GM15510 (cell line): ENCODE data around the gene RNASE8.

Experiments used
- POLR2A ChIP-seq: IDR thresholded peaks from 3 replicates; pipeline ENCODE4 v1.6.1; 2011; ENCODE audit warnings: borderline replicate concordance; ENCODE audit not compliant: insufficient read length; ENCODE audit errors: extremely low read depth

Gene RNASE8

GRCh38 chr14:21055432-21056117 is 2.0 kb upstream of the RNASE8 start:
- TF ChIP-seq POLR2A, result no peak

- TF ChIP-seq POLR2A, result no peak
Measured at GRCh38 chr14:21056520-21057163, 980 bp upstream of the RNASE8 start.

DNA sequence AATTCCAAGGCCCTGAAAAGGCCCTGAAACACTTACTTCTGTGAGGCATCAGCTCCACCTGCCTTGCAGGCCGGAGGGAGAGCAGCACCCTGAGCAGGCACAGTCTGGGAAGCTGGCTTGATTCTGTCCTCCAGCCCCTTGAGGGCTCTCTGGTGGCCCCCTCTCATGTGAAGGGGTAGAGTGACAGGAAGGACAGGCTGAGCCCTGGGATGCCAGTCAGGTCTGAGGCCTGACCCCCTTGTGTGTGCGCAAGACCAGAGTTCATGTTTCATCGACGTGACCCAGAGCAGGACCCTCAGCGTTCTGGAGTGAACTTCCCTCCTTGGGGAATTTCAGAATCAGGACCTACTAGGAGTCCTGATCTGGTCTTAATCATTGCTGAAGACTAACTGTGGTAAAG is 1.3 kb downstream of the RNASE8 start:
- TF ChIP-seq POLR2A, result no peak

GRCh38 chr14:21059842-21060613 is 2.4 kb downstream of the RNASE8 start:
- TF ChIP-seq POLR2A, result no peak

DNA sequence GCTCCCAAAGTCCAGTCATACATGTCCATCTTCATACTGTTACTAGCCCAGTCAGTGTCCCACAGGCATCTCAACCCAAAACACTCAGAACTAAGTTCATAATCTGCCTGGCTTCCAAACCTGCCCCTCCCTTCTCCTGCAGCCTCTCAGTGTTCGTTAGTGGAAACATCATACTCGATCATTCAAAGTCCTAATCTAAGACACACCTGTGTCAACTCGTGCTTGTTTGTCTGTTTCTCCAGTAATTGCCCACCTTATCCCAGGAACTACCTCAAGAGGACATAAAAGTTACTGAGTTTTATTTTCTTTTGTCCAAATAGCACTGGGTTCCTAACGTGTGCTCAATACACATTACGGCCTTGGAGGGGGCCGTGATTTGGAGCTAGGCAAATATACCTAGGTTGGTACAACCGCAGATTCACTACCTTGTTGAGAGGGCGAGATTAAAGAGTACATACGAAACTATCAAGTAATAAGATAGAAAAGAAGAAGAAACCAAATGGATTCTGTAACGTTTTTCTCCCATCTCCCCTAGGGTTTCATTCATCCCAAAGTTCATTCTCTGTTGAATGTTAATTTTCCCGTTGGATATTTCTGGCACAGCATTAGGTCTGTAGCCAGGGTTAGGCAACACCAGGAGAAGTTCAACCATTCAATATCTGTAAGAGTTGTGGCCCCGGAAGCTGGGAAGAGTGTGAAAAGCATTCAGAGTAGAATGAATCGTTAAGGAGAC is 3.2 kb downstream of the RNASE8 start:
- no peak for TF ChIP-seq POLR2A

- no peak for TF ChIP-seq POLR2A
Measured at GRCh38 chr14:21061347-21061668, 3.7 kb downstream of the RNASE8 start.

DNA sequence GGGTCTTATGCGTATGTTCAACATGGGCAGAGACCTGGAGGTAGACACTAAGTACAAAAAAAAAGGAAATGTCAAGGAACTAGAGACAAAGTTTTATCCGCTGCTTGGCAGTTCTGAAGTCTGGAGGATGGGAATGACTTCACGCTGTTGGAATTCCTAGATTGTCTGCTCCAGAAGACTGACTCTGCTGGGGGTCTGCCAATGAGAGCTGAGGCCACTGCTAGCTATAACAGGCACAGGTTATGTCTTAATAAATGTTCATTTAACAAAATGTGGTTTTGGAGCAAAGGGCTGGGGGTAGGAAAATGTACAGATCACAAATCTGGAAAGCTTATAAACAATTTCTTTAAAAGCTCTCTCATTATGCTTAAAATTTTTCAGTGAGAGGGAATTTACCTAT is 5.9 kb downstream of the RNASE8 start:
- TF ChIP-seq POLR2A, result no peak

DNA sequence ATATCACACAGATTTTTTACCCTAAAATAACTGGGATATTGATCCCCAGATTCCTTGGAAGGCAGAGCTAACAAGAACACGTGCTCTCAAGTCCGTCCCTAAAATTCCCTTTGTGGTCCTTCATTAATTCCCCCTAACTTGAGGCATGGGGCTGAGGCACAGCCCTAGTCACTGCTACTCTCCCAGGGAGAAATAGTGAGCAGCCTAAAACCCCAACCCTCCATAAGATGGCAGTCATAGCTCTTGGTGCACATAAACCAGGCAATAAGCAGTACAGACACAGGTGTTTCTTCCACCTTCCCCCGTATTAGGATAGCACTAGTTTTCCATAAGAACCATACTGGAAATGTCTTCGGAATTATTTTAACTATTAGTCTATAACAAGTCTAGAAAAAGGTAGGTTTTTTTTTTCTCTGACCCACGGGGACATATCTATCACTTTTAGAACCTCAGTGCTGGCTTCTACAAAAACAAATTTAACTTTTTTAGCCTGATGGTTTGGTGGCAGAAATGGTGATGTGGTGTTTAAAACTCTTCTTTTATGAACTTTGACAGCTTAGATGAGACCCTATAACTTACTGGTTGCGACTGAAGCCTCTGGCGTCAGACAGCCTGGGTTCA is 9.4 kb downstream of the RNASE8 start:
- TF ChIP-seq POLR2A, result no peak

GRCh38 chr14:21068521-21069387 is 11.1 kb downstream of the RNASE8 start:
- TF ChIP-seq POLR2A, result no peak

GRCh38 chr14:21069388-21070082 is 11.9 kb downstream of the RNASE8 start:
- TF ChIP-seq POLR2A, result no peak

DNA sequence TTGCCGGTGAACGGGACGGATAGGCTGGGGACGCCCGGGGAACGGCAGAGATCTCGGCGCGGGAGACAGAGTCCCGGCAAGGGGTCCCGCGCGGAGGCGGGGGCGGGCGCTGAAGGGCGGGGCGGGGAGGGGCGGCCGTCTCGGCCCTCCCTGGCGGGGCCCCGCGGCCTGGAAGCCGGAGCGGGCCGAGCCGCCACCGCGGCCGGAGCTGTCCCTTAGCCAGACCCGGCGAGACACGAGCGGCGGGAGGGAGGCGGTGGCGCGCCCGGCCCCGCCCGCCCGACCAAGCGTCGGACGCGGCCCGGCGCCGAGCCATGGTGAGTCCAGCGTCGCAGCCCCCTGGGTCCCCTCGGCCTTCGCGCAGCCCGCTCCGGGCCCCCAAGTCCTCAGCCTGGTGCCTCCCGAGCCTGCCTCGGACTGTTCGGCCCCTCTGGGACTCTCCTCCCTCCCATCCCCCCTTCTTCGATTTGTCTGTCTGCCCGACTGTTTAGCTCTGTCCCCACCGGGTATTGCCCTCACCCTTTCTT is 12.5 kb downstream of the RNASE8 start, which contains the start of gene ARHGEF40:
Gene ARHGEF40 (plus strand): TSS at position 222 of the 527 bp plus-strand sequence. CDS start 93 bp downstream, at position 315.
- TF ChIP-seq POLR2A, result no peak

- TF ChIP-seq POLR2A, result no peak
Measured at GRCh38 chr14:21070610-21071224, 13.1 kb downstream of the RNASE8 start.

DNA sequence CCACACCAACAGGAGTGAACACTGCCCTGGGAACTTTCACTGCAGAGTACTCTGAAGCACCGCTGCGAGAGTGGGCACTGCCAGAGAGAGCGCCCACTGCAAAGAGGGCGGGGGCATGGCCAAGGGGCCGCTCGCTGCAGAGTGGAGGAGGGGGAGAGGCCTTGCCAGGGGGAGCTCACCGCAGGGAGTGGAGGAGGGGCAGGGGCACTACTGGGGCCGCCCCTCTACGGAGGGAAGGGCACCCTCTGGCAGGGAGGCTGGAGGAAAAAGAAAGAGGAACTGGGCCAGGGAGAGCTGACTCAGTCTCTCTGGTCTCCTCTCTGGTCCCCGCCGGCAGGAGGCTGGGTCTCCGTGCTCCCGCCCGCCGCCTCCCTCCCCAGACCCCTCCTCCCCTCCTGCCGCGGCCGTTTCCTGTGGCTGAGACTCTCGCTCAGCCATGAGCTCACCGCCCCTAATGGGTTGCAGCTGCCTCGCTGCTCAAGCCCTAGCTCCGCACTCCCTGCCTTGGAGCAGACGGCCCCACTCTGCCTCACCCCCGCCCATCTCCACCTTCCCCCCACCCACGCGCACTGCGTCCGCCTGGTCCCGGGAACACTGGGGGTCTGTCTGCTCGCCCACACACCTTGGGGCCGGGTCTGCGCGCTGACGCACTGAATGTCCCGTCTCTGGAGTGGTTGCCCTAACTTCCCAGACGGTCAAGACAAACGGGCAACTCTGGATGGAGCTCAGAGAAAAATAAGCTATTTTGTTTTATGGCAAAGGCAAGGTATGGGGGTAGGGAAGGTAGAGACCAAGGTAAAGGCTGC is 13.8 kb downstream of the RNASE8 start:
- TF ChIP-seq POLR2A, result no peak
